ENCODE results near the gene RAB26.

DNA sequence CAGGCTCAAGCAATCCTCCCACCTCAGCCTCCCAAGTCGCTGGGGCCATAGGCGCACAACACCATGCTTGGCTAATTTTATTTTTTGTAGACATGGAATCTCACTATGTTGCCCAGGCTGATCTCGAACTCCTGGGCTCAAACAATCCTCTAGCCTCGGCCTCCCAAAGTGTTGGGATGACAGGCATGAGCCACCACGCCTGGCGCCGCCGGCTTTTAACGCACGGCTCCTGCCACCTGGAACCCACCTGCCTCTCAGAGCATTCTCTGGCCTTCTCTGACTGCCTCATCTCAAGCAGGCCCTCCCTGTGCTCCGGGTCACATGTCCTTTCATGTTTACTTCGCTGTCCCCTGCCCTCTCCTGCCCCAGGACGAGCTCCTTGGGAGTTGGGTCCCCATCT lies 37.6 kb downstream of the RAB26 start:
- TF ChIP-seq, protein P1, sequence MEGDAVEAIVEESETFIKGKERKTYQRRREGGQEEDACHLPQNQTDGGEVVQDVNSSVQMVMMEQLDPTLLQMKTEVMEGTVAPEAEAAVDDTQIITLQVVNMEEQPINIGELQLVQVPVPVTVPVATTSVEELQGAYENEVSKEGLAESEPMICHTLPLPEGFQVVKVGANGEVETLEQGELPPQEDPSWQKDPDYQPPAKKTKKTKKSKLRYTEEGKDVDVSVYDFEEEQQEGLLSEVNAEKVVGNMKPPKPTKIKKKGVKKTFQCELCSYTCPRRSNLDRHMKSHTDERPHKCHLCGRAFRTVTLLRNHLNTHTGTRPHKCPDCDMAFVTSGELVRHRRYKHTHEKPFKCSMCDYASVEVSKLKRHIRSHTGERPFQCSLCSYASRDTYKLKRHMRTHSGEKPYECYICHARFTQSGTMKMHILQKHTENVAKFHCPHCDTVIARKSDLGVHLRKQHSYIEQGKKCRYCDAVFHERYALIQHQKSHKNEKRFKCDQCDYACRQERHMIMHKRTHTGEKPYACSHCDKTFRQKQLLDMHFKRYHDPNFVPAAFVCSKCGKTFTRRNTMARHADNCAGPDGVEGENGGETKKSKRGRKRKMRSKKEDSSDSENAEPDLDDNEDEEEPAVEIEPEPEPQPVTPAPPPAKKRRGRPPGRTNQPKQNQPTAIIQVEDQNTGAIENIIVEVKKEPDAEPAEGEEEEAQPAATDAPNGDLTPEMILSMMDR (IDR thresholded peaks at IDR 0.05), result no peak
- TF ChIP-seq POLR2A (IDR thresholded peaks at IDR 0.05), result no peak
- TF ChIP-seq EP300 (IDR thresholded peaks at IDR 0.05), result no peak

Data from ovary (tissue), 3 donors.